Upper lobe of left lung (tissue), 4 donors: ENCODE results near the gene PDGFRA.

Source experiments
- CTCF ChIP-seq, 6 experiments: fragments of 450-650 bp in 4 of 6; fragments of 200-600 bp in 2 of 6; sonication (generic) in 2 of 6; IDR thresholded peaks; one replicate each; pipeline ENCODE4 v1.5.1; 2016 to 2019; ENCODE audit warnings: antibody characterized with exemption in 6 of 6
- EP300 ChIP-seq, 4 donors: sonication (generic); formaldehyde crosslinking; IDR thresholded peaks; one replicate each; pipeline ENCODE4 v1.5.1; 2017; ENCODE audit warnings: antibody characterized with exemption in 4 of 4, control low read depth in 2 of 4
- POLR2A ChIP-seq, 4 donors: fragments of 450-650 bp; IDR thresholded peaks; one replicate each; pipeline ENCODE4 v1.5.1; 2016 to 2017; ENCODE audit warnings: antibody characterized with exemption in 4 of 4, mild to moderate bottlenecking in 2 of 4
- POLR2AphosphoS5 ChIP-seq, 2 donors: sonication (generic); formaldehyde crosslinking; IDR thresholded peaks; one replicate each; pipeline ENCODE4 v1.5.1; 2017; ENCODE audit warnings: antibody characterized with exemption in 2 of 2

GRCh38 chr4:54254116-54254914 lies 25.2 kb downstream of the PDGFRA start:
- TF ChIP-seq CTCF (IDR thresholded peaks at IDR 0.05) (no peak), POLR2AphosphoS5 (IDR thresholded peaks at IDR 0.05) (no peak), POLR2A (IDR thresholded peaks at IDR 0.05) (no peak), EP300 (IDR thresholded peaks at IDR 0.05) (no peak)
